Keratinocyte (primary cell): ENCODE results near the gene HOMEZ.

Experiments
- CTCF ChIP-seq, 3 experiments: IDR thresholded peaks in 1 of 3; conservative IDR thresholded peaks in 1 of 3; optimal IDR thresholded peaks in 1 of 3; 2 replicates in 2 of 3; 3 replicates in 1 of 3; pipeline versions ENCODE3 to v1.5.1; 2011; ENCODE audit warnings: low read length in 3 of 3, mild to moderate bottlenecking in 3 of 3, moderate library complexity in 2 of 3, control low read depth in 1 of 3, inconsistent platforms in 1 of 3; ENCODE audit not compliant: insufficient read depth in 2 of 3; ENCODE audit errors: extremely low read depth in 1 of 3
- EZH2 ChIP-seq: IDR thresholded peaks from one replicate; pipeline ENCODE4 v1.6.1; 2012; ENCODE audit warnings: inconsistent platforms, mild to moderate bottlenecking, low read length, moderate library complexity

- TF ChIP-seq CTCF (optimal IDR thresholded peaks at IDR 0.05 in 1 of 3, IDR thresholded peaks at IDR 0.05 in 1 of 3, conservative IDR thresholded peaks at IDR 0.05 in 1 of 3; ENCODE audit: extremely low read depth in 1 of 3, insufficient read depth in 2 of 3, low read length in 3 of 3) (no peak), EZH2 (no peak)
These were observed 26.5 kb downstream of the HOMEZ start for GRCh38 chr14:23259426-23259825.
